COLO668 (cell line): ENCODE data around the gene TMX2.
"Not testable (repeated sequence)": the region's sequence is repeated elsewhere in the genome, so short reads cannot be mapped to it uniquely, and the experiment has no call there.

Experiments
- DNase-seq: peaks from one replicate; lab custom pipeline; 2025; ENCODE audit not compliant: unreplicated experiment; lab: John Stamatoyannopoulos, UW

Gene TMX2

GRCh38 chr11:57711414-57712255 lies 758 bp upstream of the TMX2 start, which contains the start of gene MED19:
Gene MED19 (minus strand): TSS chr11:57712215. CDS start chr11:57712179, 36 bp downstream.
- peak; percentile 88 for DNase-seq

- DNase-seq: no peak
Measured at GRCh38 chr11:57713835-57714234, 1.4 kb downstream of the TMX2 start.

- DNase-seq: not testable (repeated sequence)
Measured at GRCh38 chr11:57716726-57717125, 4.3 kb downstream of the TMX2 start.

- no peak for DNase-seq
Measured at GRCh38 chr11:57727185-57727584, 14.8 kb downstream of the TMX2 start.

- DNase-seq: no peak
Measured at GRCh38 chr11:57728829-57729228, 16.4 kb downstream of the TMX2 start.

- DNase-seq: no peak
Measured at GRCh38 chr11:57729479-57729878, 17.1 kb downstream of the TMX2 start.

- no peak for DNase-seq
Measured at GRCh38 chr11:57732661-57733060, 20.3 kb downstream of the TMX2 start.

GRCh38 chr11:57735619-57736298 lies 23.4 kb downstream of the TMX2 start:
- no peak for DNase-seq

- peak; percentile 94 for DNase-seq
Measured at GRCh38 chr11:57741132-57742086, 29.0 kb downstream of the TMX2 start, which contains the start of gene SELENOH. Gene SELENOH (plus strand): TSS chr11:57741491. CDS start chr11:57741596, 105 bp downstream.

- peak; percentile 30 for DNase-seq
Measured at GRCh38 chr11:57742087-57742452, 29.7 kb downstream of the TMX2 start.

GRCh38 chr11:57744357-57744756 lies 32.0 kb downstream of the TMX2 start:
- no peak for DNase-seq

GRCh38 chr11:57745206-57745605 lies 32.8 kb downstream of the TMX2 start:
- DNase-seq: no peak

- no peak for DNase-seq
Measured at GRCh38 chr11:57746920-57747319, 34.5 kb downstream of the TMX2 start.

GRCh38 chr11:57751176-57751575 lies 38.8 kb downstream of the TMX2 start:
- DNase-seq: no peak

GRCh38 chr11:57751676-57752253 lies 39.4 kb downstream of the TMX2 start, which contains the start of gene BTBD18:
Gene BTBD18 (minus strand): TSS chr11:57751819. CDS start chr11:57751188, 631 bp downstream.
- peak; percentile 26 for DNase-seq

- DNase-seq: no peak
Measured at GRCh38 chr11:57752954-57753353, 40.6 kb downstream of the TMX2 start.

- no peak for DNase-seq
Measured at GRCh38 chr11:57758174-57758573, 45.8 kb downstream of the TMX2 start.

- DNase-seq: peak; percentile 66
Measured at GRCh38 chr11:57761301-57762234, 49.2 kb downstream of the TMX2 start, which contains the start of gene CTNND1. Gene CTNND1 (plus strand): TSS chr11:57761802. CDS start chr11:57791479, 29,677 bp downstream.

- DNase-seq: peak; percentile 19
Measured at GRCh38 chr11:57762235-57762861, 50.0 kb downstream of the TMX2 start.
